Effector memory CD8-positive, alpha-beta T cell (primary cell): Measurements from ENCODE around the gene HECTD3.

Experiments
- ATAC-seq: fragments of 150-1000 bp; cut with Tn5 transposase; replicated peaks from 2 replicates; pipeline ENCODE4 v1.10.0; 2021; ENCODE audit warnings: mild to moderate bottlenecking, moderate library complexity
- DNase-seq, 3 experiments: peaks; one replicate each; pipeline ENCODE4 v3.0.0; 2021
- H3K27ac Mint-ChIP-seq, 2 donors: one replicate each; pipeline ENCODE4 v1.8.0; 2022; ENCODE audit warnings: mild to moderate bottlenecking in 2 of 2, mixed read lengths in 2 of 2, moderate library complexity in 2 of 2
- H3K27me3 Mint-ChIP-seq, 2 donors: one replicate each; pipeline ENCODE4 v1.8.0; 2022; ENCODE audit warnings: mixed read lengths in 2 of 2
- H3K36me3 Mint-ChIP-seq: one replicate; pipeline ENCODE4 v1.8.0; 2022; ENCODE audit warnings: mild to moderate bottlenecking, moderate library complexity, mixed read lengths; ENCODE audit not compliant: insufficient read depth
- H3K4me1 Mint-ChIP-seq, 2 donors: one replicate each; pipeline ENCODE4 v1.8.0; 2022; ENCODE audit warnings: low read depth in 2 of 2, mixed read lengths in 2 of 2
- H3K4me3 Mint-ChIP-seq, 2 donors: one replicate each; pipeline ENCODE4 v1.8.0; 2022; ENCODE audit warnings: mild to moderate bottlenecking in 2 of 2, mixed read lengths in 2 of 2, moderate library complexity in 2 of 2
- H3K9me3 Mint-ChIP-seq, 2 donors: one replicate each; pipeline ENCODE4 v1.8.0; 2022; ENCODE audit warnings: mixed read lengths in 2 of 2
- total RNA-seq, 9 experiments: gene quantifications; one replicate each; lab custom pipeline; 2026; lab: John Stamatoyannopoulos, UW

HECTD3 gene
- total RNA-seq: 24.3 to 59.8 (median 32.0) reads per million in 9 experiments

GRCh38 chr1:45010855-45011811 lies at the start of gene HECTD3:
Gene HECTD3 (minus strand): TSS chr1:45011324. CDS start chr1:45011257, 67 bp downstream.
- ATAC-seq (peak; percentile 74), DNase-seq (peak; percentile 61 to 62 (median 61))
- peaks cover 39 to 46% of the 10 kb centered on the region in 2 donors for H3K4me1 Mint-ChIP-seq
- peak within 1 kb of the TSS; percentile 84 to 88 for H3K4me3 Mint-ChIP-seq
- H3K27ac Mint-ChIP-seq: peak within 1 kb of the TSS; percentile 87 to 93
- peaks cover 46% of the 10 kb centered on the region for H3K36me3 Mint-ChIP-seq
- no peaks in the 10 kb centered on the region for H3K27me3 Mint-ChIP-seq
- H3K9me3 Mint-ChIP-seq: no peaks in the 10 kb centered on the region

GRCh38 chr1:45059829-45060228 lies 48.7 kb upstream of the HECTD3 start:
- no peak for DNase-seq
- Mint-ChIP-seq H3K4me3 (no peak overlapping the region), H3K27me3 (no peaks in the 10 kb centered on the region), H3K27ac (no peak overlapping the region), H3K36me3 (no peaks in the 10 kb centered on the region), H3K9me3 (no peaks in the 10 kb centered on the region), H3K4me1 (no peaks in the 10 kb centered on the region)
- no peak for ATAC-seq

DNA sequence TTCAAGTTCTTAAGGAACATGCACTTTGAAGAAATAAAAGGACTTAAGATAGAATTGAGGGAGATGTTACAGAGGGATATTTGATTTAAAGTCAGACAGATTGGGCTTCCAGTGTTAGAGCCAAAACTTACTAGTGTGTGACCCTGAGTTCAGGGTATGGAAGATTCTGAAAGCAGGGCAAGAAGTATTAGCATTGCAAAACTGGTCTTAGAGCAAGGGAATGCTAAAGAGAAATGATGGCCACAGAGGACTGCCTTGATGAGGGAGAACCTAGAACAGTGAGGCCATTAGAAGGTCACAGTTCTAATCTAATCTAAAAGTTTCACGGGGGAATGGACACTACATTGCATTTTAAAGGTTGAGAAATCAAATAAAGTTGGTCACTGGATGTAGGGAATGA lies 46.4 kb upstream of the HECTD3 start:
- no peak overlapping the region for H3K4me3 Mint-ChIP-seq
- H3K4me1 Mint-ChIP-seq: no peaks in the 10 kb centered on the region
- ATAC-seq: no peak
- no peaks in the 10 kb centered on the region for H3K36me3 Mint-ChIP-seq
- H3K27ac Mint-ChIP-seq: no peak overlapping the region
- no peaks in the 10 kb centered on the region for H3K9me3 Mint-ChIP-seq
- no peaks in the 10 kb centered on the region for H3K27me3 Mint-ChIP-seq
- no peak for DNase-seq

DNA sequence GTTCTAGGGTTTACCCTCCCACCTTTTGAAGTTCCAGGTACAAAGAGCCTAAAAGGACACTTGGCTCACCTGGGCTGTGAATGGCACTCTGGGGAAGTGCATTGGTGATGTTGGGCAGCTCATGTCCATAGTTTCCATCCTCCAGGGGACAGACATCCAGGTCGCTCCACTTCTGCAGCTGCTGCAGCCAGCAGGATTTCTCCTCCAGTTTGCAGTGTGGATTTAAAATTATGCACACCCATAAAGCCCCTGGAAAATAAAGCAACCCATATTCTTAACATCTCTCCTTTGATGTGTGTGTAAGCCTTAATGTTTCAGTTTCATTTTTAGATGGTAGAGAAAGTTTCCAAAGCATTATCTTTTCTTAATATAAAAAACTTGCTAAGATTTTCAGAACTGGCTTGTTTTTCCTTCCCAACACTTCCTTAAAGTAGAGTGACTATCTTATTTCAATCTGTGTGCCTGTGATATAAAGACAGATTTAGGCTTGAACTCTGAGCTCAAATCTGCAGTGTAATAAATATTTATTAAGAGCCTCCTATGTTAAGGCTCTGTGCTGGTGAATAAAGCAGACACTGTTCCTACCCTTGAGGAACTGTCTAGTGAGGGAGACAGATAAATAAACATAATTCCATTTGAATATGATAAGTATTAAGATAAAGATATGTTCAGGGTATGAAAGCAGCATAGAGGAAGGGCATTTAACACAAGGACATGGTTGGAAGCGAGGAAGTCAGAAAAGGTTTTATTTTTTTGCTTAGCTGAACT lies 40.1 kb upstream of the HECTD3 start:
- ATAC-seq: peak; percentile 45
- Mint-ChIP-seq H3K4me3 (peak overlapping the region; percentile 70 to 78), H3K9me3 (no peaks in the 10 kb centered on the region), H3K36me3 (no peaks in the 10 kb centered on the region), H3K4me1 (peaks cover 3 to 8% of the 10 kb centered on the region in 2 donors), H3K27me3 (no peaks in the 10 kb centered on the region), H3K27ac (peak overlapping the region; percentile 91 to 95)
- no peak for DNase-seq

DNA sequence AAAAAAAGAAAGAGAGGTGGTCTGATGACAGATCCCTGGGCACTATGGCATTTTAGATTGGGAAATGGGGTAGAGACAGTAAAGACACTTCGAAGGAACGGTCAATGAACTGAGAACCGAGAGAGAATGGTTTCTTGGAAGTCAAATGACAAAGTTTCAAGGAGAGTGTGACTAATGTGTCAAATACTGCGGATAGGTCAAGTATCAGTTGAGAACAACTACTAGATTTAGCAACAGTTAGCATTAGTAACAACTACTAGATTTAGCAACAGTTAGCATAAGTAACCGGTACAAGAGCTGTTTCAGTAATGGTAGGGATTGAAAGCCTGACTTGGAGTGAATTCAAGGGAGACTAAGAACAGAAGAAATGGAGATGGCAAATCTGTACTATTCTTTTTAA lies 35.9 kb upstream of the HECTD3 start:
- peaks cover 3 to 8% of the 10 kb centered on the region in 2 donors for H3K4me1 Mint-ChIP-seq
- no peaks in the 10 kb centered on the region for H3K27me3 Mint-ChIP-seq
- no peak overlapping the region for H3K4me3 Mint-ChIP-seq
- H3K9me3 Mint-ChIP-seq: no peaks in the 10 kb centered on the region
- H3K36me3 Mint-ChIP-seq: no peaks in the 10 kb centered on the region
- H3K27ac Mint-ChIP-seq: no peak overlapping the region
- DNase-seq (no peak), ATAC-seq (no peak)

DNA sequence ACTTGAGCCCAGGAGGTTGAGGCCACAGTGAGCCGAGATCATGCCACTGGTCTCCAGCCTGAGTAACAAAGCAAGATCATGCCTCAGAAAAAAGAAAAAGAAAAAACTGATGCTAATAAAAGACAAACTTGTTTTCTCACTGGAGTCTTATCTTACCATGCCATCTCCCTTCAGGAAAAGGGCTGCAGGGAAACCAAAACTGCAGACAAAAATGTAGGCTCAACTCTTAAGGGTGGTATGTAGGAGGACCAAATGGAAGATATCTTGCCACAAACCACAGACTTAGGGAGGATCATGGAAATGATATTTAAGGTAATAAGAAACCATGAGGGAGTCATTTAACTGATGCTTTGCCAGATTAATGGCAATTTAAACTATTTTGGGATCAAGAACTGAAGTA lies 33.8 kb upstream of the HECTD3 start:
- DNase-seq: no peak
- no peak overlapping the region for H3K27ac Mint-ChIP-seq
- no peaks in the 10 kb centered on the region for H3K27me3 Mint-ChIP-seq
- no peak overlapping the region for H3K4me3 Mint-ChIP-seq
- no peaks in the 10 kb centered on the region for H3K9me3 Mint-ChIP-seq
- no peak for ATAC-seq
- H3K4me1 Mint-ChIP-seq: no peaks in the 10 kb centered on the region
- H3K36me3 Mint-ChIP-seq: no peaks in the 10 kb centered on the region

DNA sequence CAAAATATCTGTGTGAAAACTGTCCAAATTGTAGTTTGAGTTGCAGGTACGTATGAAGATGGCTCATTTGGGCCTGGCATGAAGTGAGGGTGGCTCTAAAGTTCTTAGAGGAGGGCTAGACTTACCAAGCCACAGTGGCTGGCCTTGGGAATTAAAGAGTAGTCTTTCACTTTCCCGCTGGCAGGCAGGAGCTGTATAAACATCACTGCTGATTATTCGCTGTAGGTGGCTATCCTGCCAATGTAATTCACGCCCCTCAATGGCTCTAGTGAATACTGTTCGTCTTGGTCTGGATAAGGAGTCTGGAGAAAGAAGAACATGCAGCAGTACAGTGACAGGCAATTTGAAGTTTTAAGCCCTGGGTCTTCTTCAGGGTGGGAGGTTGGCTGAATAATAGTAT lies 32.0 kb upstream of the HECTD3 start:
- no peaks in the 10 kb centered on the region for H3K4me1 Mint-ChIP-seq
- ATAC-seq (no peak), DNase-seq (no peak)
- H3K9me3 Mint-ChIP-seq: no peaks in the 10 kb centered on the region
- no peak overlapping the region for H3K27ac Mint-ChIP-seq
- no peaks in the 10 kb centered on the region for H3K27me3 Mint-ChIP-seq
- H3K4me3 Mint-ChIP-seq: no peak overlapping the region
- no peaks in the 10 kb centered on the region for H3K36me3 Mint-ChIP-seq

- no peaks in the 10 kb centered on the region for H3K9me3 Mint-ChIP-seq
These were observed 29.2 kb upstream of the HECTD3 start for GRCh38 chr1:45040297-45040696.

DNA sequence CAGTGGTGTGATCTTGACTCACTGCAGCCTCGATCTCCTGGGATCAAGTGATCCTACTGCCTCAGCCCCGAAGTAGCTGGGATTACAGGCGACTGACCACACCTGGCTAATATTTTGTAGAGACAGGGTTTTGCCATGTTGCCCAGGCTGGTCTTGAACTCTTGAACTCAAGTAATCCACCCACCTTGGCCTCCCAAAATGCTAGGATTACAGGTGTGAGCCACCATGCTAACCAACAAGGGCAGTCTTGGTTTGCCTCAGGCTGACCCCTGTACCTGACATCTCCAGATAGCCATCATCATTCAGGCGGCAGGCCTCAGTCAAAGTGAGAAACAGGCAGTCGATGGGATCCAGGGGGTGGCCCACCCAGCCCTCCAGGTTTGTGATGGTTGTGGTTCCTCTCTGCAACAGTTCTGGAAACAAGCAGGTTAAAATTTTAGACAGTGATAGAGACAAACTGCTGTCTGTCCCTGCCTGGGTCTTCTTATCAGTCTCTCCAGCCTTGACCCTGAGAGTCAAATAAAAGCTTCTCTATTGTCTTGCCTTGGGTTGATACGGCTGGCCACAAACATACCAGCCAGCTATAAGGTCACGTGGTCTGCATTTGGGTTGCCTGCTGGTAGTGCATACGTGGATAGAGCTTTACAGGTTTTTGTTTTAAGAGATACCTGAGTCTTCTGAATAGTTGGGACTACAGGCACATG lies 27.7 kb upstream of the HECTD3 start:
- no peak for DNase-seq
- Mint-ChIP-seq H3K4me1 (no peaks in the 10 kb centered on the region), H3K27ac (no peak overlapping the region), H3K4me3 (no peak overlapping the region), H3K36me3 (peaks cover 2% of the 10 kb centered on the region), H3K9me3 (no peaks in the 10 kb centered on the region), H3K27me3 (no peaks in the 10 kb centered on the region)
- ATAC-seq: no peak

More at GRCh38 chr1:45040297-45040696, 29.2 kb upstream of the HECTD3 start:
- Mint-ChIP-seq H3K36me3 (peaks cover 2% of the 10 kb centered on the region), H3K27me3 (no peaks in the 10 kb centered on the region), H3K27ac (no peak overlapping the region), H3K4me3 (no peak overlapping the region), H3K4me1 (no peaks in the 10 kb centered on the region)
- ATAC-seq (no peak), DNase-seq (no peak)

DNA sequence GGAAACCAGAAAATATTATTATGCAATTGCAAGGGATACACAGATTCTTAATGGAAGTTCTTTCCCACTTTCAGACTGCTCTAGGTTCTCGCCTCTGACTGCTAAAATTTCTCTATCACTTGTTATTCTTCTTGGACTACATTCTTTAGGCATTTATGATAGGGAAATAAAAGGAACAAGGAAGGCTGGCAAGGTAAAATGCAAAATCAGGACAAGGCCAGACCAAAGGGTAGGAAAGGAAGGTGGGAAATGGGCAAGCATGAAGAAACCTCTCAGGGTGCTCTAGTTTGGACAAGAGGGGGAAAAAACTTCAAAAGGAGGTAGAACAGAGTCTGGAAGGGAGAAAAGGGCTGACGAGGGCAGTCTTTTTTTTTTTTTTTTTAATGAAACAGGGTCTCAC lies 27.1 kb upstream of the HECTD3 start:
- H3K27ac Mint-ChIP-seq: no peak overlapping the region
- no peak overlapping the region for H3K4me3 Mint-ChIP-seq
- no peak for DNase-seq
- no peaks in the 10 kb centered on the region for H3K9me3 Mint-ChIP-seq
- no peak for ATAC-seq
- H3K27me3 Mint-ChIP-seq: no peaks in the 10 kb centered on the region
- H3K36me3 Mint-ChIP-seq: peaks cover 2% of the 10 kb centered on the region
- H3K4me1 Mint-ChIP-seq: no peaks in the 10 kb centered on the region

GRCh38 chr1:45037456-45037855 lies 26.3 kb upstream of the HECTD3 start:
- no peak overlapping the region for H3K27ac Mint-ChIP-seq

GRCh38 chr1:45035631-45036301 lies 24.6 kb upstream of the HECTD3 start:
- no peak for ATAC-seq
- Mint-ChIP-seq H3K4me3 (no peak overlapping the region), H3K4me1 (no peaks in the 10 kb centered on the region), H3K9me3 (no peaks in the 10 kb centered on the region), H3K27ac (no peak overlapping the region), H3K36me3 (peaks cover 6% of the 10 kb centered on the region), H3K27me3 (no peaks in the 10 kb centered on the region)
- no peak for DNase-seq

More at GRCh38 chr1:45037456-45037855, 26.3 kb upstream of the HECTD3 start:
- no peaks in the 10 kb centered on the region for H3K9me3 Mint-ChIP-seq
- H3K36me3 Mint-ChIP-seq: peaks cover 2% of the 10 kb centered on the region
- no peaks in the 10 kb centered on the region for H3K4me1 Mint-ChIP-seq
- DNase-seq (no peak), ATAC-seq (no peak)
- H3K27me3 Mint-ChIP-seq: no peaks in the 10 kb centered on the region
- no peak overlapping the region for H3K4me3 Mint-ChIP-seq

DNA sequence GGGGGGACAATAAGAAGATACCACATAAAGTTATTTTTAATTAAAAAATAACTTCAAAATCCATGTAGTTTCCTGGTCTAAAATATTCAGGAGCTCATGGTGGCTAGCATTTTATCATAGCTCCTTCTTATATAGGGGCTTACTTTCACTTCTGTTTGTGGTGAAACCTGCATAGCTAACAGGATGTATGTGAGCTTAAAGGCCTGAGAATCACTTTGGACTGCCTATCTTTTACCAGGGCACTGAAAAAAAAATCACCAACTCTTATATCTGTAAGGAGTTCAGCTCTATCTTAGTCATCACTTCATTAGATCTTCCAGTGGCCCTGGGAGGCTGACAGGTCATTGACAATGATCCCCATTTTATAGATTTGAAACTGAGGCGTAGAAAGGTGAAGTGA lies 22.2 kb upstream of the HECTD3 start:
- Mint-ChIP-seq H3K4me1 (no peaks in the 10 kb centered on the region), H3K36me3 (peaks cover 6% of the 10 kb centered on the region), H3K4me3 (no peak overlapping the region), H3K27me3 (no peaks in the 10 kb centered on the region), H3K27ac (no peak overlapping the region), H3K9me3 (no peaks in the 10 kb centered on the region)
- DNase-seq: no peak
- ATAC-seq: peak; percentile 43
